ENCODE data around the gene TADA2B.

DNA sequence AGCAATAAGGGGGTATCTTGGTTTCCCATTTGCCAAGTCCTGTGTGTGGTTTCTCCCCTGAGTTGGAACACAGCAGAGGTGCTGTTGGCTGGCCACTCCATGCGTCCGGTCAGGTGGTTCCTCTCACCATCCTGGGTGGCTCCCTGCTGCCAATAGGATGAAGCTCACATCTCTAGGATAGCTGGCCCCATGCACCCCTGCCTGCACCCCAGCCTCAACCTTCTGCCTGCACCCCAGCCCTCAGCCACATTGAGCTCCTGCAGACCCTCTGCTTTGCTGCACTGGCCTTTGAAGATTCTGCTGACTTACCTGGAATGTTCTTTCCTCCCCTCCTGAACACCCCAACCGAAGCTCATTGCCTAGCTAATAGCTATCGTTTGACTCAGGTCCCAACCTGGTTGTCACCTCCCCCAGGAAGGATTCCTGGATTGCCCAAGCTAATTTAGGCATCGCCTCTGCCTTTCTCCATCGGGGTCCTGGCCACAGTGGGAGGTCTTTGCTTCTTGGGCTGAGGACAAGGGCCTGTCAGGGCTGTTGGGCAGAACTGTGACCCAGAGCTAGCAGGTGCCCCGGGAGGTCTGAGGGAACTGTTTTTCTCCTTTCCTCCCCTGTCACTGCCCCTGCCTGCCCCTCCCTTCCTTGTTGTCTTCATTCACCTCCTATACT, 61.3 kb downstream of the TADA2B start:
- TF ChIP-seq PHF21A (IDR thresholded peaks at IDR 0.05; ENCODE audit: borderline replicate concordance, low read depth) = no peak
- TF ChIP-seq, protein P1, sequence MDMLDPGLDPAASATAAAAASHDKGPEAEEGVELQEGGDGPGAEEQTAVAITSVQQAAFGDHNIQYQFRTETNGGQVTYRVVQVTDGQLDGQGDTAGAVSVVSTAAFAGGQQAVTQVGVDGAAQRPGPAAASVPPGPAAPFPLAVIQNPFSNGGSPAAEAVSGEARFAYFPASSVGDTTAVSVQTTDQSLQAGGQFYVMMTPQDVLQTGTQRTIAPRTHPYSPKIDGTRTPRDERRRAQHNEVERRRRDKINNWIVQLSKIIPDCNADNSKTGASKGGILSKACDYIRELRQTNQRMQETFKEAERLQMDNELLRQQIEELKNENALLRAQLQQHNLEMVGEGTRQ (CRISPR knock-in tag; IDR thresholded peaks at IDR 0.05) = no peak
- TF ChIP-seq, protein P2, sequence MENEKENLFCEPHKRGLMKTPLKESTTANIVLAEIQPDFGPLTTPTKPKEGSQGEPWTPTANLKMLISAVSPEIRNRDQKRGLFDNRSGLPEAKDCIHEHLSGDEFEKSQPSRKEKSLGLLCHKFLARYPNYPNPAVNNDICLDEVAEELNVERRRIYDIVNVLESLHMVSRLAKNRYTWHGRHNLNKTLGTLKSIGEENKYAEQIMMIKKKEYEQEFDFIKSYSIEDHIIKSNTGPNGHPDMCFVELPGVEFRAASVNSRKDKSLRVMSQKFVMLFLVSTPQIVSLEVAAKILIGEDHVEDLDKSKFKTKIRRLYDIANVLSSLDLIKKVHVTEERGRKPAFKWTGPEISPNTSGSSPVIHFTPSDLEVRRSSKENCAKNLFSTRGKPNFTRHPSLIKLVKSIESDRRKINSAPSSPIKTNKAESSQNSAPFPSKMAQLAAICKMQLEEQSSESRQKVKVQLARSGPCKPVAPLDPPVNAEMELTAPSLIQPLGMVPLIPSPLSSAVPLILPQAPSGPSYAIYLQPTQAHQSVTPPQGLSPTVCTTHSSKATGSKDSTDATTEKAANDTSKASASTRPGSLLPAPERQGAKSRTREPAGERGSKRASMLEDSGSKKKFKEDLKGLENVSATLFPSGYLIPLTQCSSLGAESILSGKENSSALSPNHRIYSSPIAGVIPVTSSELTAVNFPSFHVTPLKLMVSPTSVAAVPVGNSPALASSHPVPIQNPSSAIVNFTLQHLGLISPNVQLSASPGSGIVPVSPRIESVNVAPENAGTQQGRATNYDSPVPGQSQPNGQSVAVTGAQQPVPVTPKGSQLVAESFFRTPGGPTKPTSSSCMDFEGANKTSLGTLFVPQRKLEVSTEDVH (IDR thresholded peaks at IDR 0.05; ENCODE audit: low read depth, partially characterized antibody) = no peak
- TF ChIP-seq, protein P3, sequence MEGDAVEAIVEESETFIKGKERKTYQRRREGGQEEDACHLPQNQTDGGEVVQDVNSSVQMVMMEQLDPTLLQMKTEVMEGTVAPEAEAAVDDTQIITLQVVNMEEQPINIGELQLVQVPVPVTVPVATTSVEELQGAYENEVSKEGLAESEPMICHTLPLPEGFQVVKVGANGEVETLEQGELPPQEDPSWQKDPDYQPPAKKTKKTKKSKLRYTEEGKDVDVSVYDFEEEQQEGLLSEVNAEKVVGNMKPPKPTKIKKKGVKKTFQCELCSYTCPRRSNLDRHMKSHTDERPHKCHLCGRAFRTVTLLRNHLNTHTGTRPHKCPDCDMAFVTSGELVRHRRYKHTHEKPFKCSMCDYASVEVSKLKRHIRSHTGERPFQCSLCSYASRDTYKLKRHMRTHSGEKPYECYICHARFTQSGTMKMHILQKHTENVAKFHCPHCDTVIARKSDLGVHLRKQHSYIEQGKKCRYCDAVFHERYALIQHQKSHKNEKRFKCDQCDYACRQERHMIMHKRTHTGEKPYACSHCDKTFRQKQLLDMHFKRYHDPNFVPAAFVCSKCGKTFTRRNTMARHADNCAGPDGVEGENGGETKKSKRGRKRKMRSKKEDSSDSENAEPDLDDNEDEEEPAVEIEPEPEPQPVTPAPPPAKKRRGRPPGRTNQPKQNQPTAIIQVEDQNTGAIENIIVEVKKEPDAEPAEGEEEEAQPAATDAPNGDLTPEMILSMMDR (IDR thresholded peaks at IDR 0.05 in 2 of 3, conservative IDR thresholded peaks at IDR 0.05 in 1 of 3; ENCODE audit: insufficient read depth in 2 of 3, low read depth in 1 of 3, low read length in 3 of 3) = no peak
- TF ChIP-seq, protein P4, sequence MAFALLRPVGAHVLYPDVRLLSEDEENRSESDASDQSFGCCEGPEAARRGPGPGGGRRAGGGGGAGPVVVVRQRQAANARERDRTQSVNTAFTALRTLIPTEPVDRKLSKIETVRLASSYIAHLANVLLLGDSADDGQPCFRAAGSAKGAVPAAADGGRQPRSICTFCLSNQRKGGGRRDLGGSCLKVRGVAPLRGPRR (CRISPR knock-in tag; IDR thresholded peaks at IDR 0.05) = no peak

All from K562 (cell line).